GM19035 (cell line): Measurements from ENCODE around the gene G3BP1.
"Not testable (repeated sequence)": the region's sequence is repeated elsewhere in the genome, so short reads cannot be mapped to it uniquely, and the experiment has no call there.

ENCODE experiments used
- ATAC-seq: cut with Tn5 transposase; IDR thresholded peaks from one replicate; pipeline ENCODE4 v1.9.1; 2021; ENCODE audit not compliant: unreplicated experiment

G3BP1 gene

DNA sequence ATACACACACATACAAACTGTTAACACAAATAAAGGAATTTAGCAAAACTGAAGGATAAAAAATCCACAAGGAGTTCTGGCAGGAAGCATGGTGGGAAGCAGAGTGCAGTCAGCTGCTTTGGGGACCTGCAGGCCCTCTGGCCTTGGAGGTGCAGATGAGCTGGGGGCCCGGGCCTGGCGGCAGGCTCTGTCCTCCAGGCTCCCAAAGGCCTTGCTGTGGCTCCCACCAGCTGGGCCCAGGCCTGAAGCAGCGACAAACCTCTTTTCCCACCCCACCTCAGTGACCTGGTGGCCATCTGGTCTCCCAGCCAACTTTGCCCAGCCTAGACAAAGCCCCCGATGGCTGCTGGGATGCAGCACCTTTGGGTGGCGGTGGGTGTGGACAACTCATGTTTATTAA is 85.1 kb downstream of the G3BP1 start:
- ATAC-seq = no peak

DNA sequence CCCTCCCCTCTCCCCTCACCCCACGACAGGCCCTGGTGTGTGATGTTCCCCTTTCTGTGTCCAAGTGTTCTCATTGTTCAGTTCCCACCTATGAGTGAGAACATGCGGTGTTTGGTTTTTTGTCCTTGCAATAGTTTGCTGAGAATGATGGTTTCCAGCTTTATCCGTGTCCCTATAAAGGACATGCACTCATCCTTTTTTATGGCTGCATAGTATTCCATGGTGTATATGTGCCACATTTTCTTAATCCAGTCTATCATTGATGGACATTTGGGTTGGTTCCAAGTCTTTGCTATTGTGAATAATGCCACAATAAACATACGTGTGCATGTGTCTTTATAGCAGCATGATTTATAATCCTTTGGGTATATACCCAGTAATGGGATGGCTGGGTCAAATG is 89.1 kb downstream of the G3BP1 start:
- not testable (repeated sequence) for ATAC-seq
